ENCODE results near the gene CYB5B.
"Not testable (repeated sequence)": the region's sequence is repeated elsewhere in the genome, so short reads cannot be mapped to it uniquely, and the experiment has no call there.

The CYB5B gene

GRCh38 chr16:69408475-69408874 lies 15.9 kb upstream of the CYB5B start:
- DNase-seq (ENCODE audit: low spot score), result no peak

GRCh38 chr16:69410219-69410990 lies 14.0 kb upstream of the CYB5B start:
- no peak for DNase-seq (ENCODE audit: low spot score)

GRCh38 chr16:69411064-69411985 lies 13.1 kb upstream of the CYB5B start:
- no peak for DNase-seq (ENCODE audit: low spot score)

- DNase-seq (ENCODE audit: low spot score), result no peak
These were observed 12.1 kb upstream of the CYB5B start for GRCh38 chr16:69412287-69412686.

- no peak for DNase-seq (ENCODE audit: low spot score)
These were observed 11.3 kb upstream of the CYB5B start for GRCh38 chr16:69413045-69413664.

GRCh38 chr16:69417520-69418199 lies 6.8 kb upstream of the CYB5B start:
- no peak for DNase-seq (ENCODE audit: low spot score)

- DNase-seq (ENCODE audit: low spot score), result no peak
These were observed 4.5 kb upstream of the CYB5B start for GRCh38 chr16:69419956-69420355.

- no peak for DNase-seq (ENCODE audit: low spot score)
These were observed 1.2 kb upstream of the CYB5B start for GRCh38 chr16:69423189-69423588.

GRCh38 chr16:69424935-69425784 lies 741 bp downstream of the CYB5B start:
- peak; percentile 51 for DNase-seq (ENCODE audit: low spot score)

GRCh38 chr16:69428652-69429051 lies 4.2 kb downstream of the CYB5B start:
- DNase-seq (ENCODE audit: low spot score), result no peak

GRCh38 chr16:69429058-69429640 lies 4.7 kb downstream of the CYB5B start:
- DNase-seq (ENCODE audit: low spot score), result not testable (repeated sequence)

- no peak for DNase-seq (ENCODE audit: low spot score)
These were observed 7.6 kb downstream of the CYB5B start for GRCh38 chr16:69431948-69432468.

GRCh38 chr16:69434066-69434465 lies 9.6 kb downstream of the CYB5B start:
- DNase-seq (ENCODE audit: low spot score), result no peak

- DNase-seq (ENCODE audit: low spot score), result no peak
These were observed 11.8 kb downstream of the CYB5B start for GRCh38 chr16:69435977-69436820.

- DNase-seq (ENCODE audit: low spot score), result no peak
These were observed 12.5 kb downstream of the CYB5B start for GRCh38 chr16:69436896-69437295.

- DNase-seq (ENCODE audit: low spot score), result no peak
These were observed 14.0 kb downstream of the CYB5B start for GRCh38 chr16:69438465-69438864.

- no peak for DNase-seq (ENCODE audit: low spot score)
These were observed 15.8 kb downstream of the CYB5B start for GRCh38 chr16:69440250-69440649.

- DNase-seq (ENCODE audit: low spot score), result not testable (repeated sequence)
These were observed 16.6 kb downstream of the CYB5B start for GRCh38 chr16:69441030-69441429.

GRCh38 chr16:69443927-69444631 lies 19.7 kb downstream of the CYB5B start:
- no peak for DNase-seq (ENCODE audit: low spot score)
